Keratinocyte (primary cell): Measurements from ENCODE around the gene PFDN2. TPM values are rescaled to one million over a fixed set of nuclear protein-coding genes. Genes with fewer than 3 reads are reported as not detected.
A peak's percentile ranks its signal among the peaks of the same experiment; 100 is the strongest.

Experiments
- DNase-seq: peaks from one replicate; pipeline ENCODE4 v3.0.0-alpha.2; 2011; ENCODE audit warnings: low read depth, missing footprints, low spot score
- FAIRE-seq: peaks from 2 replicates; lab custom pipeline; 2011; peaks lifted over from hg19 to GRCh38; lab: Jason Lieb, UNC
- H2AFZ ChIP-seq: 2 replicates; pipeline ENCODE4 v1.6.0; 2012; ENCODE audit warnings: low read length, control low read depth, inconsistent platforms; ENCODE audit not compliant: control insufficient read depth
- H3K27ac ChIP-seq: 2 replicates; pipeline ENCODE4 v1.5.1; 2011; ENCODE audit warnings: low read length; ENCODE audit not compliant: control insufficient read depth, insufficient read depth
- H3K27me3 ChIP-seq: 3 replicates; pipeline ENCODE4 v1.6.0; 2011; ENCODE audit warnings: low read length; ENCODE audit not compliant: control insufficient read depth, insufficient read depth; ENCODE audit errors: extremely low read depth
- H3K36me3 ChIP-seq, 2 experiments: 2 replicates in 1 of 2; 3 replicates in 1 of 2; pipeline ENCODE4 v1.5.1; 2011; ENCODE audit warnings: low read length in 2 of 2, mild to moderate bottlenecking in 1 of 2; ENCODE audit not compliant: control insufficient read depth in 2 of 2, insufficient read depth in 2 of 2; ENCODE audit errors: extremely low read depth in 1 of 2
- H3K4me1 ChIP-seq: 3 replicates; pipeline ENCODE4 v1.5.1; 2011; ENCODE audit warnings: low read length; ENCODE audit not compliant: control insufficient read depth, insufficient read depth; ENCODE audit errors: extremely low read depth
- H3K4me2 ChIP-seq: 3 replicates; pipeline ENCODE4 v1.6.0; 2011; ENCODE audit warnings: low read depth, low read length; ENCODE audit not compliant: control insufficient read depth, insufficient read depth; ENCODE audit errors: extremely low read depth
- H3K4me3 ChIP-seq, 3 experiments: fragments of 200-600 bp in 1 of 3; sonication (generic) in 1 of 3; 2 replicates in 2 of 3; 3 replicates in 1 of 3; pipeline ENCODE4 v1.5.1; 2011 to 2016; ENCODE audit warnings: low read length in 3 of 3, mild to moderate bottlenecking in 3 of 3, control low read depth in 2 of 3, inconsistent platforms in 1 of 3, low read depth in 1 of 3, mixed read lengths in 1 of 3, mixed run types in 1 of 3, moderate library complexity in 1 of 3; ENCODE audit not compliant: control insufficient read depth in 2 of 3, insufficient read depth in 2 of 3; ENCODE audit errors: extremely low read depth in 1 of 3
- H3K79me2 ChIP-seq: 2 replicates; pipeline ENCODE4 v1.6.0; 2012; ENCODE audit warnings: low read length; ENCODE audit not compliant: control insufficient read depth, insufficient read depth
- H3K9ac ChIP-seq: 3 replicates; pipeline ENCODE4 v1.6.0; 2011; ENCODE audit warnings: low read length; ENCODE audit not compliant: control insufficient read depth, insufficient read depth; ENCODE audit errors: extremely low read depth
- H3K9me1 ChIP-seq: 3 replicates; pipeline ENCODE4 v1.6.0; 2011; ENCODE audit warnings: low read length; ENCODE audit not compliant: control insufficient read depth, insufficient read depth; ENCODE audit errors: extremely low read depth
- H3K9me3 ChIP-seq: 2 replicates; pipeline ENCODE4 v1.5.1; 2012; ENCODE audit warnings: low read depth, low read length; ENCODE audit not compliant: control insufficient read depth
- H4K20me1 ChIP-seq: 3 replicates; pipeline ENCODE4 v1.6.0; 2011; ENCODE audit warnings: low read length; ENCODE audit not compliant: control insufficient read depth, insufficient read depth; ENCODE audit errors: extremely low read depth
- CTCF ChIP-seq, 3 experiments: IDR thresholded peaks in 1 of 3; conservative IDR thresholded peaks in 1 of 3; optimal IDR thresholded peaks in 1 of 3; 2 replicates in 2 of 3; 3 replicates in 1 of 3; pipeline versions ENCODE3 to v1.5.1; 2011; ENCODE audit warnings: low read length in 3 of 3, mild to moderate bottlenecking in 3 of 3, moderate library complexity in 2 of 3, control low read depth in 1 of 3, inconsistent platforms in 1 of 3; ENCODE audit not compliant: insufficient read depth in 2 of 3; ENCODE audit errors: extremely low read depth in 1 of 3
- EZH2 ChIP-seq: IDR thresholded peaks from one replicate; pipeline ENCODE4 v1.6.1; 2012; ENCODE audit warnings: inconsistent platforms, mild to moderate bottlenecking, low read length, moderate library complexity
- dilution Hi-C: fragments of 300-500 bp; cut with MboI; formaldehyde crosslinking; loops from one replicate; pipeline ENCODE4 v1.7.0; 2020; ENCODE audit warnings: low sequenced_read_pairs; ENCODE audit not compliant: extremely low pct_ligation_motif_present
- polyA plus RNA-seq, 5 experiments: library from polyadenylated mRNA; depleted of rRNA in 3 of 5; stranded (reverse) in 3 of 5; stranded (forward) in 1 of 5; unstranded in 1 of 5; fragments of >200 nt; gene quantifications; 1 replicate in 1 of 5; 2 replicates in 3 of 5; 3 replicates in 1 of 5; pipeline versions ENCODE4 v1.2.1 to v1.2.3, GENCODE V29; 2011 to 2012; ENCODE audit warnings: missing spikeins in 2 of 5, low read depth in 1 of 5, low replicate concordance in 1 of 5

The PFDN2 gene
- polyA plus RNA-seq, 1 donor (not counting 4 experiments of a cell fraction or from before 2014, with no cell fraction given): 184 TPM

DNA sequence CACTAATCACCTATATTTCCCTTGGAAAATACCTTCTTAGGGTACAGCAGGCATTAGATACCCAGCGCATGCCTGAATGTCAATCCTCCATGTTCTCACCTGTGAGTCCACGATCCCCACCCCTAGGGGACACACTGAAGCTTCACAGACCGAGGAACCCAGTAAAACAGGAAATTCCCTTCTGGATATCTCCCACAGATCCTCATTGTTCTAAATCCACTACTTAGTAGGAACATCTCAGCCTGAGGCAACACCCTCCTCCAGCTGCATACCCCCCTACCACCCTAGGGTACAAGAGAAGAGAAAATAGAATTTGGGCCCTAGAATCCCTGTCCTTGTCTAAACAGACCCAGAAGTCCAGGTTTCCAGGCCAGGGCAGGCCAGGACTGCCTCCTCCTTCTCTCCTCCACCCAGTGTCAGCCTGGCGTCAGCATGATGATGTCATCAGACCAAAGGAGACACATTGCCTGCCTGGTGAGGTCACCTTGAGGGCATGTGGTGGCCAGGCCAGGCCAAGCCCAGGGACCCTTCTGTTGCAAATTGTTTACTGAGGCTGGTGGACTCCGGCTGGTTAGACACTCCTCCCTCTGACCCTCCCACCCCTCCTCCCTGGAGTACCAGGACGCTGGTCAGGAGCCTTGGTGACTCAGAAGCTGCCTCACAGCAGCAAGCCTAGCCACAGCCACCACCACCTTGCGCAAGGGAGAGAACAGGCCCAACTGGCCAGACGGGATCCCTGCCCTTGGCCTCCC is 34.7 kb downstream of the PFDN2 start:
- Histone ChIP-seq H3K9ac (peak overlapping the region; percentile 73), H3K4me3 (peak overlapping the region in 1 of 3 experiments; percentile 0), H3K4me1 (peaks cover 55% of the 10 kb centered on the region), H3K27me3 (no peaks in the 10 kb centered on the region), H3K9me1 (no peaks in the 10 kb centered on the region), H3K27ac (peak overlapping the region; percentile 92), H3K79me2 (no peaks in the 10 kb centered on the region), H4K20me1 (no peaks in the 10 kb centered on the region), H2AFZ (peak overlapping the region; percentile 56), H3K36me3 (no peaks in the 10 kb centered on the region), H3K4me2 (peak overlapping the region; percentile 67), H3K9me3 (no peaks in the 10 kb centered on the region)
- dilution Hi-C loops: no loop called here
- FAIRE-seq (peak; percentile 92), DNase-seq (peak; percentile 83)
- TF ChIP-seq CTCF (optimal IDR thresholded peaks at IDR 0.05 in 1 of 3, IDR thresholded peaks at IDR 0.05 in 1 of 3, conservative IDR thresholded peaks at IDR 0.05 in 1 of 3; ENCODE audit: extremely low read depth in 1 of 3, insufficient read depth in 2 of 3, low read length in 3 of 3) (no peak), EZH2 (no peak)

- H4K20me1 ChIP-seq: no peaks in the 10 kb centered on the region
- no peak overlapping the region for H2AFZ ChIP-seq
- H3K79me2 ChIP-seq: no peaks in the 10 kb centered on the region
- no peak for TF ChIP-seq EZH2
- TF ChIP-seq CTCF (optimal IDR thresholded peaks at IDR 0.05 in 1 of 3, IDR thresholded peaks at IDR 0.05 in 1 of 3, conservative IDR thresholded peaks at IDR 0.05 in 1 of 3; ENCODE audit: extremely low read depth in 1 of 3, insufficient read depth in 2 of 3, low read length in 3 of 3): no peak
- dilution Hi-C loops: no loop called here
- no peaks in the 10 kb centered on the region for H3K27me3 ChIP-seq
- H3K36me3 ChIP-seq: no peaks in the 10 kb centered on the region
- H3K27ac ChIP-seq: peak overlapping the region; percentile 92
- no peaks in the 10 kb centered on the region for H3K9me1 ChIP-seq
- H3K4me3 ChIP-seq: no peak overlapping the region
- DNase-seq (no peak), FAIRE-seq (no peak)
- H3K4me1 ChIP-seq: peaks cover 55% of the 10 kb centered on the region
- H3K9ac ChIP-seq: no peak overlapping the region
- peak overlapping the region; percentile 67 for H3K4me2 ChIP-seq
- H3K9me3 ChIP-seq: no peaks in the 10 kb centered on the region
Observed at GRCh38 chr1:161082483-161082882, 35.4 kb downstream of the PFDN2 start.
